Measurements from ENCODE around the gene TM9SF2. TPM values are rescaled to one million over a fixed set of nuclear protein-coding genes. Genes with fewer than 3 reads are reported as not detected.

The TM9SF2 gene
- total RNA-seq, 1 experiment from 2014 or later, result 116 TPM

DNA sequence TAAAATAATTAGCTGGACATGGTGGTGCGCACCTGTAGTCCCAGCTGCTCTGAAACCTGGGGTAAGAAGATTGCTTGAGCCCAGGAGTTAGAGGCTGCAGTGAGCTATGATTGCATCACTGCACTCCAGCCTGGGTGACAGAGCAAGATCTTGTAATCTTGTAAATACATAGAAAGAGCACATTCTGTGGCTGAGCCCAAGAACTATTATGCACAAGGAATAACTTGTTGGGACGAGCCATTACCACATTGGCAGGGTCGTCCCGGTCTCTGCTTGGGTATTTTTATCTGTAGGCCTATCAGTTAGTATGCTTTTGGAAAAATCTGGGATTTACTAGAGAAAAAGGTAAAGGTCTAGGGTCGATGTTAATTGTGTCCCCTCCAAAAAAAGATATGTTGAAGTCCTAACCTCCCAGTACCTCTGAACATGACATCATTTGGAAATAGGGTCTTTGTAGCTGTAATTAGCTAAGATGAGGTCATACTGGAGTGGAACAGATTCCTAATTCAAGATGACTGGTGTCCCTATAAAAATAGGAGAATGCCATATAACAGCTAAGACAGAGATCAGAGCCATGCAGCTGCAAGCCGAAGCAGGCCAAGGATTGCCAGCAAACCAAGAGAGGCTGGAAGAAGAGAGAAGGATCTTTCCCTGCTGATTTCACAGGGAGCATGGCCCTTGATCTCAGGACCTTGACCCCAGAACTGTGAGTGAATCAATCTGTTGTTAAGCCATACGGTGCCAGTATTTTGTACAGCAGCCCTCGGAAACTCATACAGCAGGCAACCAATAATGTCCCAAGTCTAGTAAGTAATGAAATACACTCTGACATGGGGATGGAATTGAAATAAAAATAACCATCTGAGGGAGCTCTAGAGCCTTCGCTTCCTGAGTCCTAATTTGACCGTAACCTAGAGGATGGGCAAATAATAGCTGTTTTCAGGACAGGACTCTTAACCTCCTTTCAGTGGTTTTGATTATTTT, 77.0 kb downstream of the TM9SF2 start:
- DNase-seq (ENCODE audit: low read depth), result peak; percentile 17

DNA sequence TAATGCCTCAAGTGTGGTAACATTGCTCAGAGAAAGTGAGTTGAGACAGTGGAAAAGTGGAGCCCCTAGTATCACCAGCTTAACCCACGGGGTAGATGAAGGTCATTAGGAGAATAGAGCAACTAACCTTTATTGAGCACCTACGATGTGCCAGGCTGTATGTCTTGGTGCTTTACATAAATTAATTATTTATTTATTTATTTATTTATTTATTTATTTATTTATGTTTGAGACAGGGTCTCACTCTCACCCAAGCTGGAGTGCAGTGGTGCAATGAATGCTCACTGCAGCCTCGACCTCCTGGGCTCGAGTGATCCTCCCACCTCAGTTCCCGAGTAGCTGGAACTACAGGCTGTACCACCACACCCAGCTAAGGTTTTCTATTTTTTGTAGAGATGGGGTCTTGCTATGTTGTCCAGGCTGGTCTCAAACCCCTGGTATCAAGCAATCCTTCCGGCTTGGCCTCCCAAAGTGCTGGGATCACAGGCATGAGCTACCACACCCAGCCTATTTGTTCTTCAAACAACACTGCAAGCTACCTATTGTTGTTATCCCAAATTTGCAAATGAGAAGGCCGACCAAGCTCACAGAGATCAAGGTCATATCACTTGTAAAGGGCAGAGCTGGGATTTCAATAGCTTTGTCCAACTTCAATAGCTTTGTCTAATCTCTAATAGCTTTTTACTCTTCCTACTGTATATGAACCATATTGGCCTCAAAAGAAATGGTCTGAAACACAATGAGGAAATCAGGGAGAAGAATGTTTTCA, 79.4 kb downstream of the TM9SF2 start:
- no peak for DNase-seq (ENCODE audit: low read depth)

DNA sequence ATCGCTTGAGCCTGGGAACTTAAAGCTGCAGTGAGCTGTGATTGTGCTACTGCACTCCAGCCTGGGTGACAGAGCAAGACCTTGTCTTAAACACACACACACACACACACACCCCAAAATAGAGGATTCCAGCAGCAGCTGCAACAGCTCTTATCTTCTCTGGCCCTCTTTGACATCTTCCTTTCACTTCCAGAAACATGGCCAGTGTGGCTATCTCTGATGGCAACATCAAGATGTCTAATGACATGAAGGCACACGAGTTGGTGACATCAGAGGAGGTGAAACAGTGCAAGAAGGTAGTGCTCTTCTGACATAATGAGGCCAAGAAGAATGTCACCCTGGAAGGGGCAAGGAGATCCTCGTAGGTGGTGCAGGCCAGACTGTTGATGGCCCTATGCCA, 81.2 kb downstream of the TM9SF2 start:
- no peak for DNase-seq (ENCODE audit: low read depth)

DNA sequence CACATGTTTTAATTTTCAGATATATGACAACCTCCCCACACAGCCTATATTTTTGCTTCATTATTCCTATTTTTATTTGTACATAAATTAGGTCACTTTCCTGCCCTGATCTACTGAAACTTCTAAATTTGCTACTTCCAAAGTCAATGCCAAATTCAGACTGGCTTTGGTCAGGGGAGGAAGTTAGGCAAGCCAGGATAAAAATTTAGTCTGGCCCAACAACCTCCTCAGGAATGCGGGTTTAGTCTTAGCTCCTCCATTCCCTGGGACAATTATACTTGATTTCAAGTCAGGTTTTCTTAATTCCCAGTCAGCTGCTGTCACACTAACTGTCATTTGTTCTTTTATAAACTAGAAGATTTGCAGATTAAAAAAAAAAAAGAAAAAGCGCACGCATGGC, 84.3 kb downstream of the TM9SF2 start:
- DNase-seq (ENCODE audit: low read depth), result no peak

DNA sequence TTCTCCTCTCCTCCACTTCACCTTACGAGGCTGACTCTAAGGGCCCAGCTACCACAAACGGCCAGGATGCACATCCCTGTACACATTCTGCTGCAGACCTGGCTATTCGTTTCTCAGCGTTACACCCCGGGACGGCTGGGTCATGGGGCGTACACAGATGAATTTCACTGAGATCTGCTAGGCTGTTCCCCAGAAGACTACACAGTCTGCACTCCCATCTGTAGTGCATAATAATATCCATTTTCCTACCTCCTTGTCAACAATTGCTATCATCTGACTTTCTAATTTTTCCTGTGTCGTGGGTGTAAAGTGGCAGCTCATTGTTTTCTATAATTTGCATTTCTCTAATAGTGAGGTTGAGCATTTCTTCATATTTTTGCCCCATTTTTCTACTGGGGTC, 85.7 kb downstream of the TM9SF2 start:
- DNase-seq (ENCODE audit: low read depth), result no peak

DNA sequence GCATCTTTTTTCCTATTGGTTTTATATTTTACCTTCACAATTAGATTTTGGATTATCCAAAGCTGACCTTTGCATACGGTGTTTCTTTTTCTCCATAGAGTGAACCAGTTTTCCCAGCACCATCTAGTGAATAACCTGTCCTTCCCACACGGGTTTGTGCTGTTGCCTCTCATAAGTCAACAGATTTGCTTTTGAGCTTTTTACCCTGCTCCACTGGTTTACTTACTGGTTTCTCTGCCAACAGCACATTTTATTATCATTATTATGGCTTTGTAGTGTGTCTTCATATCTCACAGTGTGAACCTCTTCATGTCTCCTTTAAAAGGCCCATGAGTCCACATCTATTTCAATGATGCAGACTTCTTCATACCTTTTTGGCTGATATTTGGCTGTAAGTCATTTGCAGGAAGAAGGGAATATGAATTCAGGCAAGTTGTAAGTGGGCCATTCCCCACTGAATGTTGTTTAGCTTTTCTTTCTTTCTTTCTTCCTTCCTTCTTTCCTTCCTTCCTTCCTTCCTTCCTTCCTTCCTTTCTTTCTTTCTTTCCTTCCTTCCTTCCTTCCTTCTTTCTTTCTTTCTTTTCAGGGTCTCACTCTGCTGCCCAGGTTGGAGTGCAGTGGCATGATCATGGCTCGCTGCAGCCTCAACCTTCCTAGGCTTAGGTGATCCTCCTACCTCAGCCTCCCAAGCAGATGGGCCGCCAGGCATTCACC, 86.8 kb downstream of the TM9SF2 start:
- DNase-seq (ENCODE audit: low read depth), result no peak

DNA sequence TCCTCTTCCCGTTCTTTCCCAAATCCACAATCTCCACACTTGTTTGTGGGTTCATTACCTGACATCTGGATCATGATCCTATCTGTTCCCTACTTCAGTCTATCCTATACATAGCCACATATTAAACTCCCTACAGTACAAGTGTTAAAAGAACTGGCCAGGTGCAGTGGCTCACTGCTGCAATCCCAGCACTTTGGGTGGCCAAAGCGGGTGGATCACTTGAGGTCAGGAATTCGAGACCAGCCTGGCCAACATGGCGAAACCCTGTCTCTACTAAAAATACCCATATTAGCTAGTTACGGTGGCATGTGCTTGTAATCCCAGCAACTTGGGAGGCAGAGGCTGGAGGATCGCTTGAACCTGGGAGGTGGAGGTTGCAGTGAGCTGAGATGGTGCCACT, 88.3 kb downstream of the TM9SF2 start:
- DNase-seq (ENCODE audit: low read depth), result no peak

DNA sequence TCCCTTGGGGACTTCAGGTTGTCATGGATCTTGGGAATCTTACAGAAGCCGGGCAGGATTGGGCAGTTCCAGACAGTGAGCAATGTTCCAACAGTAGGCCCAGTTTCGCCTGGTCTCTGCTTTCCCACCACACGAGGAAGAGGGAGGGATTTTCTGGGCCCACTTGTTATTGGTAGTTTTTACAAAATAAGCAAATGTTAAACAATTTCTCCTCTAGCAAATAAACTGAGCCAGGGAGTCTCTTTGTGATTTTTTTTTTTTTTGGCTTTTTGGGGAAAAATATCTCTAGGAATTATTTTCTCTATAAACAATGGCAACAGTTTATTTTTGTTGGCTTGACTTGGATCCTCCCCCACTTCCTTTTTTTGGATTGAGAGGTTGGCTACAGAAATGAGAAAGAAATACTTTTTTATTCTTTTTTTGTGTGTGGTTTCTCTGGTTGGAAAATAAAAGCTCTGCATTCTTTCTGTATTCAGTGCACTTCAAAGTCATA, 89.3 kb downstream of the TM9SF2 start:
- no peak for DNase-seq (ENCODE audit: low read depth)

DNA sequence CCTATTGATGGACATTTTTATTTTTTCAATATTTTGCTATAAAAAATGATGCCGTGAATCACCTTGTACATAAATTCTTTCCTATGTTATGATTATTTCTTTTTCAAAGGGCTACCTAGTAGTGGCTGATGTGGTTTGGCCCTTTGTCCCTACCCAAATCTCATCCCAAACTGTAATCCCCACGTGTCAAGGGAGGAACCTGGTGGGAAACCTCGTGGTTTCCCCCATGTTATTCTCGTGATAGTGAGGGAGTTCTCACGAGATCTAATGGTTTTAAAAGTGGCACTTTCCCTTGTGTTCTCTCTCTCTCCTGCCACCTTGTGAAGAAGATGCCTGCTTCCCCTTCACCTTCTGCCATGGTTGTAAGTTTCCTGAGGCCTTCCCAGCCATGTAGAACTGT, 94.9 kb downstream of the TM9SF2 start:
- DNase-seq (ENCODE audit: low read depth), result no peak

DNA sequence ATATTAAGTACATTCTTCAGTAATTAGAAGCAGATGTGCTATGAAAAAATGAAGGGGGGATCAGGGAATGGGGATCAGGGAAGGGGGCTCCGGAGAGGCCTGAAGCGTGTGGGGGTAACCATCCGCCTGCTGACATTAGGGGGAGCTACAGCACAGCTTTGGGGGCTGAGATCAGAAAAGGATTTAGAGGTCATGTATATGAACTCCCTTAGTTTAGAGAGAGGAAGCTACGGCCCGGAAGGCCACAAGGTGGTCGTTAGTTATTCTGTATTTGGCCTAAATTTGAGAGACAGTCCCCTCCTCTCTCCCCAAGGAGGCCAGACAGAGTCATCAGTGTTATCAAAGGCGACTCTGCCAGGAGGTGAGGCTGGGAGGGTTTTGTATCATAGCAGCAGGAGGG, 99.0 kb downstream of the TM9SF2 start:
- DNase-seq (ENCODE audit: low read depth), result no peak

DNA sequence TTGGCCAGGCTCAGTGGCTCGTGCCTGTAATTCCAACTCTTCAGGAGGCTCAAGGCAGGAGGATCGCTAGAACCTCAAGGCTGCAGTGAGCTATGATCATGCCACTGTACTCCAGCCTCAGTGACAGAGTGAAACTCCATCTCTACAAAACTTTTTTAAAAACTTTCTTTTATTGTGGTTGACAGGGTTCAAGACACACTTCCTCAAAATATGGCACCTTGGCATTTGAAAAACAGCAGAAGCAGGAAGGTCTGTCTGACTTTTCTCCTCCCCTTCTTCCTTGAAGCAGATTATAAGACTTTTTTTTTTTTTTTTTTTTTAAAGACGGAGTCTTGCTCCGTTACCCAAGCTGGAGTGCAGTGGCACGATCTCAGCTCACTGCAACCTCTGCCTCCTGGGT, 100.3 kb downstream of the TM9SF2 start:
- no peak for DNase-seq (ENCODE audit: low read depth)

DNA sequence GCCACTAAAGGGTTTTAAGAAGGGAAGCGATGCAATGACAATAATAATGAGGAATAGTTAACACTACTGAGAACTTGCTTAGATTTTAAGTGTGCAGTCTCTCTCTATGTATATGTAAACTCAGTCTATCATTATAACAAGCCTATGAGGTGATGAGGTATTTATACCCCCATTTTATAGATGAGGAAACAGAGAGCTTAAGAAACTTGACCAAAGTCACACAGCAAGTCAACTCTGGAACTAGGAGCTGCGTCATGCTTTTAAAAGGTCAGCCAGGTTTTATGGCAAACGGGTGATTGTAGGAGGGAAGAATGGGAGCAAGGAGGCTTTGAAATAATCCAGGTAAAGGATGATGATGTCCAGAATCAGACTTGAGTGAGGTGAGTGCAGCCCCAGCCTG, 103.4 kb downstream of the TM9SF2 start:
- DNase-seq (ENCODE audit: low read depth), result no peak

DNA sequence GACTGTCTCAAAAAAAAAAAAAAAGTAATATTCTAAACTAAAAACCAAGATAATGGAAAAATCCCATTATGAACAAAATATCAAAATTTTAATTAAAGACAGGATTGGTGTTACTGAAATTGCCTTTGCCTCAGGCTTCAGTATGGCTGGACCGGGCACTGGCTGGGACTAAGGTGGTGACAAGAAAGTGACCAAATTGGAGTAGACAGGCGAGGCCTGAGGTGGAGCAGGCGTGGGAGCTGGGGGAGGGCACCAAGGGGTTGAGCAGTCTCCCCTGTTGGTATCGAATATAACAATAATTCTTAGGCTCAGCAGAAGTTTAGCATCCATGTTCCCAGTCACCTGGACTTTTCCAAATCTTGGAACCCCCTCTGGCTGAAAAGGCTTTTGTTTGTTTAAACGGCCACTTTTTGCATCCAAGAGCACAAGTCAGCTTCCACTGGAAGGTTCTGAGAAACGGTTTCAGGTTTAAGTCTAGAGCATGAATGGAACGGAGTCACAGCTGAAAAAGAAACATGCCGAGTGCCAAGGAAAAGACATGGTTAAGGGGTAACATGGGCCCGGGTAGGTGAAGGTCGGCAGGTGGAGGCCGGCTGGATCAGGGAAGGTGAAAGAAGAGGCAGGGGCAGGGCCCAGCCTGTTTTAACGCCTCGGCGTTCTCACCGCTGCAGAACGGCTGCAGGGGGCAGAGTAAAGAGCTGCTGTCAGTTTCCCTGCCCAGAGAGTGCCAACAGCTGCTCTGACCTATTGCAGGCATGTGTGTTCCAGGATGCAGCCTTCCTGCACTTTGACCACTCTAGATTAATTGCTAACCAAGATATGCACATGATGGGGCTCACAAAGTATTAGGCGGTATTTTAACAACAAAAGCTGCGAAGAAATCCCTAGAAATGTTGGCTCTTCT, 104.4 kb downstream of the TM9SF2 start:
- DNase-seq (ENCODE audit: low read depth), result peak; percentile 79

DNA sequence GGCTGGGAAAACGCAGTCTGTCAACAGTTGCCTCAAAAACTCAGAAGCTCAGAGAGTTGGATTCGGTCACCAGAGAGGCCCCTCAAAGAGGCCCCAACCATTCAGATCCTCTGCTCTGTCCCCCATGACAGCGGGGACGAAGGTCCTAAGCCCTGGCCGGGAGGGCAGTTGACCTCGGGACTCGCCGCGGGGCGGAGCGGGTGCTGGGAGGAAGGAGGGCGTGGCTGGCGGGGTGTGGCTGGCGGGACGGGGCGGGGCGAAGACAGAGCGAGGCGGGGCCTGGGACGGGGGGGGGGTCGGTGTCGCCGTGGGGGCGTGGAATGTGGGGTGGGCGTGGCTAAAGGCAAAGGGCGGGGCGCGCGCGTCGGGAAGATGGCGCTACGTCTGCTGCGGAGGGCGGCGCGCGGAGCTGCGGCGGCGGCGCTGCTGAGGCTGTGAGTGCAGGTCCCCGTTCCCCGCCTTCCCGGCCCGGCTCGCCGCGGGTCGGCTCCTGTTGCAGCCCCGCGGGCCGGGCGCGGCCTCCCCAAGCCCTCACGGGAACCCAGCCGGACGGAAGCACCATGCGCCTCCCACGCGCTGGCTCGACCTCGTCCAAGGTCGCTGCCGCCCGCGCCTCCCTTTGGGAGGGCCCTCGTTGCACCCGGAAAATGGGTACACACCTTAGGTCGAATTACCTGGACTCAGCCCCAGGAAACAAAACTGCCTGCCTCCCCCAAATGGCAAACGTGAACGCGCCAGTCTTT, 105.2 kb downstream of the TM9SF2 start, which contains the start of gene CLYBL:
Gene CLYBL, plus strand, starts transcription at position 367 of the 743 bp plus-strand sequence.
- peak; percentile 74 for DNase-seq (ENCODE audit: low read depth)

DNA sequence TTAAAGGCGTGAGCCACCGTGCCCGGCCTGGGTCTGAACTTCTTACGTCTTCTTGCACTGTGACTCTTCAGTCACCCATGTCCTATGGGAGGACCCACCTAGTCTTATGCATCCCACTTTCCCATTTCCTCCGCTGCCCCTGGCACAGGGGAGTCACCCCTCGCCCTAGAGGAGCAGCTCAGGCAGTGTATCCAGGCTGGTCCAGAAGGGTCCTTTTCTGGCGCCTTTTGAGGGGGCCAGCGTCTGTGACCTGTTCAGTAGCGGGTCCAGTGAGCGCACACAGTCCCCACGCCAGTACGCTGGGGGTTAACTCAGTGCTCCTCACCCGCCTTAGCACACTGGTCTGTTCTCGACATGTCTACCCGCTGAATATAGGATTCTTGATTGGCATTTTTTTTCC, 107.1 kb downstream of the TM9SF2 start:
- DNase-seq (ENCODE audit: low read depth), result no peak

DNA sequence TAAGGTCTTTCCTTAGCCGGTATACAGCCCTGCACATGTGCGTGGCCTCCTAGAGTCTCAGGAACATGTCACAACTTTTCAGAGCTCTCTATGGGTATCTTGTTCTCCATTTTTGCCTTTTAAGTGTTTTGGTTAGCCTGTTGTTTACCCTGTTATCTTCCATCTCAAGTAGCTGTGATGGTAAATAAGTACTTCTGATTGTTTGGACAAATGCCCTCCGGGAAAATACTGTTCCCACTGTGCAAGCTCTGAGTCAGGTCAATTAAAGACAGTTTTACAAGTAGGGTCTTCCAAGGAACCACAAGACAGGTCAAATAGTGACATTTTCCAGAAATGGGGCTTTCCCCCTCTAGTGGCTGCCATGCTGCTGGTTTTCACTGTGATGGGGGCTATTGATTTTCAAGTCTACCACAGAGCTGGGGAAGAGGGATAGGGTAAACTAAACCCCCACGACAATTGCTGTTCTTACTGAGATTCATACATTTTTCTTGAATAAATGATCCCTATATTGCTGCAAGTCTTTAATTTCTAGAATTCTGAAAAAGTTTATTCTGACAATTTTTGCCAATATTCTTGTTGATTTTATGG, 109.5 kb downstream of the TM9SF2 start:
- no peak for DNase-seq (ENCODE audit: low read depth)
